Ishikawa (cell line): Measurements from ENCODE around the gene MOB3A.

Experiments used
- RAD21 ChIP-seq: IDR thresholded peaks from 2 replicates; pipeline ENCODE4 v1.6.1; 2012; ENCODE audit warnings: low read depth
- TAF1 ChIP-seq: IDR thresholded peaks from 2 replicates; pipeline ENCODE4 v1.6.1; 2012; ENCODE audit warnings: low read depth, mild to moderate bottlenecking
- TCF12 ChIP-seq: IDR thresholded peaks from 2 replicates; pipeline ENCODE4 v1.6.1; 2012; ENCODE audit warnings: low read depth
- TEAD4 ChIP-seq: IDR thresholded peaks from 2 replicates; pipeline ENCODE4 v1.6.1; 2012
- YY1 ChIP-seq: IDR thresholded peaks from 2 replicates; pipeline ENCODE4 v1.6.1; 2012; ENCODE audit warnings: low read depth

DNA sequence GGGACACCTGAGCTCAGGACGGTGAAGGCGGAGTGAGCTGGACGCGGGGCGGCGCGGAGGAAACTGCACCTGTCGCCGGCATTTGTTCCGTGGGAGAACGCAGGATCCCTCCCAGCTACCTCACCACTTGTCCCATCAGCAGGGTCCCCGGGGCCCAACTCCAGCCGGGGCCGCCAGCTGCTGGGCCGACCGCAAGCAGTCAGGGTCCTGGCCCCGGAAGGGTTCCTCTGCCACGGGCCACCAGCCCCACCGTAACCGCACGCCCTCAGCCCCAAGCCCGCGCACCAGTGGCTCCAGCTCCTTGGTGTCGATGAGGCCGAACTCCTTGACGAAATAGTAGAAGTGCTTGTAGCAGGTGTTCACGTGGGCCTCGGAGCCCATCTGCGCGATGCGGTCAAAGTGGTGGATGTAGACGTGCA is 19.6 kb downstream of the MOB3A start:
- TF ChIP-seq TEAD4 = no peak
- no peak for TF ChIP-seq TAF1
- no peak for TF ChIP-seq TCF12
- no peak for TF ChIP-seq YY1
- no peak for TF ChIP-seq RAD21
